ENCODE data around the gene IMMP2L. TPM values are rescaled to one million over a fixed set of nuclear protein-coding genes. Genes with fewer than 3 reads are reported as not detected.
A peak's percentile ranks its signal among the peaks of the same experiment; 100 is the strongest.

Gene IMMP2L
- total RNA-seq, 1 experiment from 2014 or later, result 8.6 TPM

DNA sequence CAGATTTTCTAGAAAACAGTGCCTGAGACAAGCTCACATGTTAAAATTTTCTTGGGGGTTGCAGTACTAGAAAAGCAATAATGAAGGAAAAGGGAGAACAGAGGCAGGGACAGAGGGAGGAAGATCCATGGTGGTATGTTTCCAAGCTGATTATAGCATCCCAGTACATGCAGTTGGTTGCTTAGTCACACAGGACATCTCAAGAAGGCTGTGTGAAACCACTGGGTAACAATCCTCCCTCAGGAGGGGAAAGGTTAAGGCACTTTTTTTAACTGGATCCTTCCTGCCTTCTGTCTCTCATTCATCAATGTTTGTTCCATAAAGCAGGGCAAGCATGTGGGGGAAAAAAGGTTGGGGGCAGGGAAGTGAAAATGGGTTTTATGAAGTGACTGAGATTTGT is 6.1 kb upstream of the IMMP2L start:
- no peaks in the 10 kb centered on the region for H4K20me1 ChIP-seq (ENCODE audit: low read length)
- no peaks in the 10 kb centered on the region for H3K36me3 ChIP-seq (ENCODE audit: low read depth, low read length)
- POLR2A ChIA-PET (ENCODE audit: unreplicated experiment), result no interaction called here
- no peak overlapping the region for H3K9ac ChIP-seq (ENCODE audit: low read length)
- no peaks in the 10 kb centered on the region for H3K27me3 ChIP-seq (ENCODE audit: low read length)
- no peak overlapping the region for H3K4me2 ChIP-seq (ENCODE audit: low read length)
- intact Hi-C loops (cut with micrococcal nuclease), result loop anchor here (10.0 kb wide), 1 partner anchor 474 kb away; the partner anchor contains the start of gene LRRN3
- CTCF ChIA-PET, result no interaction called here
- H3K4me3 ChIP-seq (ENCODE audit: low read length), result no peak overlapping the region
- no peaks in the 10 kb centered on the region for H3F3A ChIP-seq (ENCODE audit: low read length, unreplicated experiment)
- ATAC-seq (no peak), DNase-seq (no peak)
- no TSS peak for BruUV-seq (replicated peaks)
- H2AFZ ChIP-seq (ENCODE audit: low read length), result no peak overlapping the region
- H3K9me3 ChIP-seq (ENCODE audit: low read length), result no peaks in the 10 kb centered on the region
- H3K9me2 ChIP-seq (replicated peaks; ENCODE audit: low read length), result no peaks in the 10 kb centered on the region
- H3K4me1 ChIP-seq (ENCODE audit: insufficient read depth, low read length), result no peaks in the 10 kb centered on the region
- H3K79me2 ChIP-seq (ENCODE audit: low read length), result no peaks in the 10 kb centered on the region
- H3K27ac ChIP-seq (ENCODE audit: low read length), result no peak overlapping the region
- TF ChIP-seq EZH2phosphoT487 (IDR thresholded peaks at IDR 0.05; ENCODE audit: borderline replicate concordance, low read length) (no peak), EZH2 (IDR thresholded peaks at IDR 0.05; ENCODE audit: low read length, unreplicated experiment) (no peak)
- TF ChIP-seq, protein P1, sequence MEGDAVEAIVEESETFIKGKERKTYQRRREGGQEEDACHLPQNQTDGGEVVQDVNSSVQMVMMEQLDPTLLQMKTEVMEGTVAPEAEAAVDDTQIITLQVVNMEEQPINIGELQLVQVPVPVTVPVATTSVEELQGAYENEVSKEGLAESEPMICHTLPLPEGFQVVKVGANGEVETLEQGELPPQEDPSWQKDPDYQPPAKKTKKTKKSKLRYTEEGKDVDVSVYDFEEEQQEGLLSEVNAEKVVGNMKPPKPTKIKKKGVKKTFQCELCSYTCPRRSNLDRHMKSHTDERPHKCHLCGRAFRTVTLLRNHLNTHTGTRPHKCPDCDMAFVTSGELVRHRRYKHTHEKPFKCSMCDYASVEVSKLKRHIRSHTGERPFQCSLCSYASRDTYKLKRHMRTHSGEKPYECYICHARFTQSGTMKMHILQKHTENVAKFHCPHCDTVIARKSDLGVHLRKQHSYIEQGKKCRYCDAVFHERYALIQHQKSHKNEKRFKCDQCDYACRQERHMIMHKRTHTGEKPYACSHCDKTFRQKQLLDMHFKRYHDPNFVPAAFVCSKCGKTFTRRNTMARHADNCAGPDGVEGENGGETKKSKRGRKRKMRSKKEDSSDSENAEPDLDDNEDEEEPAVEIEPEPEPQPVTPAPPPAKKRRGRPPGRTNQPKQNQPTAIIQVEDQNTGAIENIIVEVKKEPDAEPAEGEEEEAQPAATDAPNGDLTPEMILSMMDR (conservative IDR thresholded peaks at IDR 0.05; ENCODE audit: low read depth, low read length), result no peak

DNA sequence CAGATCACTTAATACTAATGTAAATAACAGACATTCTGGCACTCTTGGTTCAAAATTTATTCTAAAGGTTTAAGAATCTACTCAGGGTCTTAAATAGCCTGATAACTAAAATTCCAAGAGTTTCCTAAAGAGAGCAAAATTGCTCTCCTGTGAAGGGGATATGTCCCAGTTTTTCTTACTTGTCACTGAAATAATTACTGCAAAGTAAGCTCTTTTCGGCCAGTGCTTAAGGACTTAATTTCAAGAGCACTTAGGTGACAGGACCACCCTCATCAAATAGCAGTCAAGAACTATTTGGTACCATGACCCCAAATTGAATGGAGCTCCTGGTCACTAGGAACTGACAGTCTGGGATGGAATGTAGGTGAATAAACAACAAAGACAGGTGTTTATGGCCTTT is 1.8 kb upstream of the IMMP2L start:
- BruUV-seq (replicated peaks), result no TSS peak
- no peak for ATAC-seq
- Histone ChIP-seq H3K4me2 (ENCODE audit: low read length) (no peak overlapping the region), H3K4me1 (ENCODE audit: insufficient read depth, low read length) (peaks cover 25% of the 10 kb centered on the region), H3K9me3 (ENCODE audit: low read length) (no peaks in the 10 kb centered on the region), H3F3A (ENCODE audit: low read length, unreplicated experiment) (no peaks in the 10 kb centered on the region), H3K4me3 (ENCODE audit: low read length) (no peak overlapping the region), H3K27ac (ENCODE audit: low read length) (no peak overlapping the region), H3K9ac (ENCODE audit: low read length) (no peak overlapping the region), H3K79me2 (ENCODE audit: low read length) (peaks cover 27% of the 10 kb centered on the region), H3K36me3 (ENCODE audit: low read depth, low read length) (peaks cover 3% of the 10 kb centered on the region; the same call in 1 of the 2 replicates), H4K20me1 (ENCODE audit: low read length) (no peaks in the 10 kb centered on the region), H3K27me3 (ENCODE audit: low read length) (no peaks in the 10 kb centered on the region), H3K9me2 (replicated peaks; ENCODE audit: low read length) (no peaks in the 10 kb centered on the region), H2AFZ (ENCODE audit: low read length) (no peak overlapping the region)
- intact Hi-C loops (cut with micrococcal nuclease), result loop anchor here (5.0 to 10.0 kb wide), 2 partner anchors 47 to 469 kb away; partner anchors contain the start of gene LRRN3
- TF ChIP-seq, protein P1 (conservative IDR thresholded peaks at IDR 0.05; ENCODE audit: low read depth, low read length), result no peak
- no peak for TF ChIP-seq EZH2phosphoT487 (IDR thresholded peaks at IDR 0.05; ENCODE audit: borderline replicate concordance, low read length)
- TF ChIP-seq EZH2 (IDR thresholded peaks at IDR 0.05; ENCODE audit: low read length, unreplicated experiment), result no peak
- ChIA-PET CTCF (no interaction called here), POLR2A (ENCODE audit: unreplicated experiment) (no interaction called here)
- no peak for DNase-seq

DNA sequence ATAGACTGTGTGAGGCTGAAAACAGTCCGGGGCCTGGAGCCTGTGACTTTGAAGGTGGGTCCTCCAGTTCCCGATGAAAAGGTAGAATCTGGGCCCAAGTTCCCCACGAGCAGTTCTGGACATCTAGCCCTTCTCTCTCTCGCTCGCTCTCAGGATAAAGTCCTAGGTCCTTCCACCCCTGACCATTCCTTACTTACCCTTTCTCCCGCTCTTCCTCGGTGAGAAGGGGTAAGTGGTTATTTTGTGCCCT is 713 bp downstream of the IMMP2L start:
- Histone ChIP-seq H3K27ac (ENCODE audit: low read length) (peak overlapping the region; percentile 84), H3K9me2 (replicated peaks; ENCODE audit: low read length) (no peaks in the 10 kb centered on the region), H3K9ac (ENCODE audit: low read length) (peak overlapping the region; percentile 99), H3K4me1 (ENCODE audit: insufficient read depth, low read length) (peaks cover 42% of the 10 kb centered on the region), H2AFZ (ENCODE audit: low read length) (peak overlapping the region; percentile 58), H4K20me1 (ENCODE audit: low read length) (no peaks in the 10 kb centered on the region), H3K27me3 (ENCODE audit: low read length) (no peaks in the 10 kb centered on the region), H3K4me2 (ENCODE audit: low read length) (peak overlapping the region; percentile 80), H3F3A (ENCODE audit: low read length, unreplicated experiment) (no peaks in the 10 kb centered on the region), H3K79me2 (ENCODE audit: low read length) (peaks cover 39% of the 10 kb centered on the region), H3K9me3 (ENCODE audit: low read length) (no peaks in the 10 kb centered on the region), H3K4me3 (ENCODE audit: low read length) (peak overlapping the region; percentile 81), H3K36me3 (ENCODE audit: low read depth, low read length) (peaks cover 14% of the 10 kb centered on the region)
- ATAC-seq (no peak), DNase-seq (no peak)
- TF ChIP-seq EZH2 (IDR thresholded peaks at IDR 0.05; ENCODE audit: low read length, unreplicated experiment) (no peak), EZH2phosphoT487 (IDR thresholded peaks at IDR 0.05; ENCODE audit: borderline replicate concordance, low read length) (no peak)
- TF ChIP-seq, protein P1 (conservative IDR thresholded peaks at IDR 0.05; ENCODE audit: low read depth, low read length), result no peak
- ChIA-PET CTCF (no interaction called here), POLR2A (ENCODE audit: unreplicated experiment) (interaction anchor here (1.5 kb wide), 1 partner anchor 63 kb away, joined by 8 read pairs; no protein-coding TSS in a partner anchor)
- TSS peak; percentile 74 for BruUV-seq (replicated peaks)
- intact Hi-C loops (cut with micrococcal nuclease), result loop anchor here (2.0 to 10.0 kb wide), 3 partner anchors 44 to 467 kb away; partner anchors contain the start of gene LRRN3
